ENCODE data around the gene DMBT1.

Gene DMBT1

DNA sequence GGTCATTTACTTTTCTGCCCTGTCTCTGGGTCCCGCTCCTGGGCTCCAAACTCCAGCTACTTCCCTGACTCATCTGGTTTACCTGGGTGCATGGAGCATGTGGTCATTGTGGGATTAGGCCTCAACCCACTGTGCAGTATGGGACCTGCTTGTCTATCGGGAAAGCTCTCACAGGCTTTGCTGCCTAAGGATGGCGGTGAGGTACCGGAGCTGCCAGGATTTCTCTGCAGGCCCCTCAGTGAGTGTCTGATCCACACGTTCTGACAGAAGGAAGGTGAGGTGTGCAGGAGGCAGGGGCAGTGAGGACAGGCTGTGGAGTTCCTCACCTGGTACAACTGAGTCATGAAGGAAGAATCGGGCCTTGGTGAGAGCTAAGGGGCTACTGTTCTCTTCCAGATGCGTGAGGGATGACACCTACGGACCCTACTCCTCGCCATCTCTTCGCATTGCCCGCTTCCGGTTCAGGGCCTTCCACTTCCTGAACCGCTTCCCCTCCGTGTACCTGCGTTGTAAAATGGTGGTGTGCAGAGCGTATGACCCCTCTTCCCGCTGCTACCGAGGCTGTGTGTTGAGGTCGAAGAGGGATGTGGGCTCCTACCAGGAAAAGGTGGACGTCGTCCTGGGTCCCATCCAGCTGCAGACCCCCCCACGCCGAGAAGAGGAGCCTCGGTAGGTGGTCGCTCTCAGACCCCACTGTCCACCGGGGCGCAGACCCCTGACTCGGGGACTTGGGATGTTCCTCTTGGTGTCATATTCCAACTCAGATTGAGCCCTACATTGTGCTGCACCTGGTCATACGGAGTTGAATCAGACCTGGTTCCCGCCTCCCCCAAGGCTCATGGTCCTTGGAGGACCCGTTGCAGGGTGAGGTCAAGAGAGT is 82.4 kb downstream of the DMBT1 start:
- no peak for DNase-seq (ENCODE audit: extremely low spot score)
- ChIA-PET CTCF (interaction anchor here (0.7 to 1.6 kb wide), 2 partner anchors 9 to 15 kb away, joined by 3 read pairs; no protein-coding TSS in a partner anchor), POLR2A (no interaction called here)
- TF ChIP-seq, protein P1, sequence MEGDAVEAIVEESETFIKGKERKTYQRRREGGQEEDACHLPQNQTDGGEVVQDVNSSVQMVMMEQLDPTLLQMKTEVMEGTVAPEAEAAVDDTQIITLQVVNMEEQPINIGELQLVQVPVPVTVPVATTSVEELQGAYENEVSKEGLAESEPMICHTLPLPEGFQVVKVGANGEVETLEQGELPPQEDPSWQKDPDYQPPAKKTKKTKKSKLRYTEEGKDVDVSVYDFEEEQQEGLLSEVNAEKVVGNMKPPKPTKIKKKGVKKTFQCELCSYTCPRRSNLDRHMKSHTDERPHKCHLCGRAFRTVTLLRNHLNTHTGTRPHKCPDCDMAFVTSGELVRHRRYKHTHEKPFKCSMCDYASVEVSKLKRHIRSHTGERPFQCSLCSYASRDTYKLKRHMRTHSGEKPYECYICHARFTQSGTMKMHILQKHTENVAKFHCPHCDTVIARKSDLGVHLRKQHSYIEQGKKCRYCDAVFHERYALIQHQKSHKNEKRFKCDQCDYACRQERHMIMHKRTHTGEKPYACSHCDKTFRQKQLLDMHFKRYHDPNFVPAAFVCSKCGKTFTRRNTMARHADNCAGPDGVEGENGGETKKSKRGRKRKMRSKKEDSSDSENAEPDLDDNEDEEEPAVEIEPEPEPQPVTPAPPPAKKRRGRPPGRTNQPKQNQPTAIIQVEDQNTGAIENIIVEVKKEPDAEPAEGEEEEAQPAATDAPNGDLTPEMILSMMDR (IDR thresholded peaks at IDR 0.05; ENCODE audit: control extremely low read depth, extremely low read depth, low read depth, missing control alignments), result no peak

DNA sequence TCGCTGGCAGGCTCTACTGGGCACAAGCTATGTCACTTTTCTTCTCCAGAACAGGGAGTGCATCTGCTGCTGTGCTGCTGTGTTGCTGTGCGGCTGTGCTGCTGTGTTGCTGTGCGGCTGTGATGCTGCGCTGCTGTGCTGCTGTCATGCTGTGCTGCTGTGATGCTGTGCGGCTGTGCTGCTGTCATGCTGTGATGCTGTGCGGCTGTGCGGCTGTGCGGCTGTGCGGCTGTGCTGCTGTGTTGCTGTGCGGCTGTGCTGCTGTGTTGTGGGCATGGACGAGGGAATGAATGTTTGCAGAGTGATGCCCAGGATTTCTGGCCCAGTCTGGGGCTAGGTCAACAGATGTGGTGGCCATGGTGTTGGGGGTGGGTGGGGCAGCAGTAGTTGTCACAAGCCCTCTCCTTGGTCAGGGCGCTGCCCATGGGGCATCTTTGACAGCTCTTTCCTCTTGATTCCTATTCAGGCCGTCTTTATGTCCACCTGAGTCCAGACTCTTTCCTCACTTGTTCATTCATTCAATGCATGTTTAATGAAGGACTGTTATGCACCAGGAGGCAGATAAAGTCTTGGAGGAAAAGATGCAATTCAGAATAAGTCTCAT is 83.5 kb downstream of the DMBT1 start:
- POLR2A ChIA-PET, result no interaction called here
- no peak for DNase-seq (ENCODE audit: extremely low spot score)
- CTCF ChIA-PET, result interaction anchor here (1.6 kb wide), 1 partner anchor 14 kb away, joined by 3 read pairs; no protein-coding TSS in a partner anchor
- TF ChIP-seq, protein P1 (IDR thresholded peaks at IDR 0.05; ENCODE audit: control extremely low read depth, extremely low read depth, low read depth, missing control alignments), result no peak

DNA sequence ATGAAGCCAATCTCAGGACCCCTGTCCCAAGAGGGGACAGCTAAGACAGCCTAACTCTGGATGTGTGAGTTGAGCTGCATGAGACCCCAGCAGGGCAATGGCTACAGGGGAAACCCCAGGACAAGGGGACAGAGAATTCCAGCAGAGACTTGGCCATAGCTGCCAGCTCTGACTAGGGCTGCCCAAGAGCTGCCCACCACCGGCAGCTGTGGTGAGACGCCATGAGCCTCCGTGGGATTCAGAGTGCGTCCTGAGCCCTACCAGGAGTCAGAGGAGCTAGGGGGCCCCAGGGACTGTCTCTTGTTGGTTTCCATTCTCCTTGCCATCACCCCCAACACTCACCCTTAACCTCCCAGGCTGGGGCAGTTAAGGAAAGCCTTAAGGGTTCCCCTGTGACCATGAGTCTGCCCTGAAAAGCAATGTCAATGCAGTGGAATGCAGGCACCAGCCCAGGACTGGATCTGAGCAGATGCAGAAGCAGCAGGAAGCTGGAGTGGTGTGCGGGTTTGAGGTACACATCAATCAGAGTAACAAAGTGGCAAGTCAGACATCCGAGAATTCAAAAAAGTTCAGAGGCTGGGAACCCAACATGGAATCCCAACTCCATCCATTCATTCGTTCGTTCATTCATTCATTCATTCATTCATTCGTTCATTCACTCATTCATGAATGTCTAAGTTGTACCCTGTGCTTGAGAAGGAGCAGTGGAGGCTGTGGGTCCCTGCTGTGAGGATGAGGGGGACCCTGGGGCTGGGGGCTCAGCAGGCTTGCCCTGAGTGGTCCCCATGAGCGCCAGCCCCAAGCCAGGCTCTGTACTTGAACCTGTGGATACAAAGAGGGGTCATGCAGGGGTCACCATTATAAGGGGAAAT is 86.2 kb downstream of the DMBT1 start:
- no peak for DNase-seq (ENCODE audit: extremely low spot score)
- CTCF ChIA-PET, result interaction anchor here (1.2 to 1.6 kb wide), 3 partner anchors 10 to 379 kb away, joined by 3 to 6 read pairs (median 6); no protein-coding TSS in a partner anchor
- TF ChIP-seq, protein P1 (IDR thresholded peaks at IDR 0.05; ENCODE audit: control extremely low read depth, extremely low read depth, low read depth, missing control alignments), result no peak
- POLR2A ChIA-PET, result no interaction called here

DNA sequence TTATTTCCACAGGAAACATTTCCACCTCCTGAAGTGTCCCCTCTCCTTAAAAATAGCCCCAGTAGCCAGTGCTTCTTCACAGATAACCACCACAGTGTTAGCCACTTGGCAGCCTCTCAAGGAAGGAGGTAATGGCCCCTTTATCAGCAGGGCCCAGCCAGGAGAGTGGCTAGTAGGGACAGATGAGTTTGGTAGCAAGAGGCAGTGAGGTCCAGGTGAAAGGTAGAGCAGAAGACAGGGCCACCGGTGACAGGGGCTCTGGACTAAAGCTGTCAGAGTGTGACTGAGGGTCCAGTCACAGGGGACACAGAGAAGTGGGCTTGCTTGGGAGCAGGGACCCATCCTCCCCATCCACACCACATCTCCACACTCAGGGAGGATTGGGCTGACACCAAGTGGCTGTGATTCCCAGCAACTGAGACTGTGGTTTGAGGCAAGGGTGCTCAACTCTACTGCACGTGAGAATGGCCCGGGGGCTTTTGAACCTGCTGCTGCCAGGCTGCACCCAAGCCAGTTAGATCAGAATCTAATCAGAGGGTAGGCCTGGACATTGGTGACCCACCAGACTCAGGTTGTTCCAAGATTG is 86.9 kb downstream of the DMBT1 start:
- TF ChIP-seq, protein P1 (IDR thresholded peaks at IDR 0.05; ENCODE audit: control extremely low read depth, extremely low read depth, low read depth, missing control alignments), result no peak
- no peak for DNase-seq (ENCODE audit: extremely low spot score)
- CTCF ChIA-PET, result interaction anchor here (2.0 to 5.3 kb wide), 2 partner anchors 37 to 58 kb away, joined by 7 to 50 read pairs; no protein-coding TSS in a partner anchor
- POLR2A ChIA-PET, result no interaction called here

DNA sequence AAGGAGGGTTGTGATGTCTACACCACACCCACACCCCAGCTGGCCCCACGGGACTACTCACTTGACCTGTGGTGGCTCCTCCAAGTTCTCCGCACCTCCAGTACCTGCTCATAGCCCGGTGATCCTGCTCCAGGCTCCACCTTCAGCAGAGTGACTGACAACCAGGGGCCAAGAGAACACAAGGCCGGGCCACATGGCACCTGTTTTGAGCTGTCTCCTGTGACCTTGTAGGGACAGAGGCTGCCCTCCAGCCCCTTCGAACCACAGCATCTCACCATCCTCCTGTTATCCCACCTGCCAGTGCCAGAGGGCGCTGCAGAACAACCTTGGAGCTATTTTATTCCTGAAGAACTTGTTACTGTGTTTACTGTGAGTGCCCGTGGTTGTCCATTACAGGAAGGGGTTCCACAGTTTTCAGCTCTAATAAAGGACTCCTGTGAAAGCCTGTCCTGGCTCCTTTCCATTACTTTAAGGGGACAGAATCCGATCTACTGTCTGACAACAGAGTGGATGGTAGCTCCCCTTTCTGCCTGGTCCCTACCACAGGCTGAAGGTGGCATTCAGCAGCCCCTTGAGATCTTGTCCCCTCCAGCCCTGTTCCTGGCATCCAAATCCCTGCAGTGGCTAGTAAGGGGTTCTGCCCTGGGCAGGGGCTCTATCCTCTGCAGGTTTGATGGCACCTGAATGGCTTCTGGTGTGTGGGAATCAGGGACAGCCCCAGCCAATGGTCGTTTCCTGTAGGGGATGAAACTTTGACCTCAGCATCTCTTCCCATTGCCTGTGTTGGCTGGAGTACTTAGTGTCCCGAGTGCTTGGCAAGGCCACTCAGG is 88.3 kb downstream of the DMBT1 start:
- ChIA-PET CTCF (interaction anchor here (0.7 to 5.3 kb wide), 25 partner anchors 9 to 1137 kb away, joined by 3 to 50 read pairs (median 4); a partner anchor contains a TSS), POLR2A (no interaction called here)
- peak; percentile 45 for DNase-seq (ENCODE audit: extremely low spot score)
- TF ChIP-seq, protein P1 (IDR thresholded peaks at IDR 0.05; ENCODE audit: control extremely low read depth, extremely low read depth, low read depth, missing control alignments), result peak; percentile 77

All from GM10248 (cell line).